CD14-positive monocyte (primary cell): ENCODE measurements around the gene SLC27A5. TPM values are rescaled to one million over a fixed set of nuclear protein-coding genes. Genes with fewer than 3 reads are reported as not detected.

Source experiments
- DNase-seq, 3 donors: peaks; one replicate each; pipeline ENCODE4 v3.0.0-alpha.2; 2011 to 2022
- H2AFZ ChIP-seq: 2 replicates; pipeline ENCODE4 v1.6.0; 2012; ENCODE audit warnings: mild to moderate bottlenecking, low read depth, low read length, inconsistent platforms; ENCODE audit not compliant: insufficient read depth, poor library complexity, severe bottlenecking
- H3K27ac ChIP-seq, 2 donors: 1 replicate in 1 of 2; 2 replicates in 1 of 2; pipeline ENCODE4 v1.5.1; 2012 to 2013; ENCODE audit warnings: low read length in 2 of 2, control low read depth in 1 of 2, inconsistent platforms in 1 of 2, low read depth in 1 of 2, mild to moderate bottlenecking in 1 of 2
- H3K27me3 ChIP-seq, 2 donors: one replicate each; pipeline versions ENCODE4 v1.6.0 to v1.6.1; 2011 to 2013; ENCODE audit warnings: low read length in 2 of 2; ENCODE audit not compliant: control insufficient read depth in 2 of 2, insufficient read depth in 2 of 2
- H3K36me3 ChIP-seq, 2 donors: replicated peaks in 1 of 2; 1 replicate in 1 of 2; 2 replicates in 1 of 2; pipeline versions ENCODE4 v1.5.1 to v1.6.1; 2012 to 2013; ENCODE audit warnings: low read length in 2 of 2, control low read depth in 1 of 2, inconsistent platforms in 1 of 2, mild to moderate bottlenecking in 1 of 2; ENCODE audit not compliant: insufficient read depth in 2 of 2, control insufficient read depth in 1 of 2
- H3K4me1 ChIP-seq, 2 donors: 1 replicate in 1 of 2; 2 replicates in 1 of 2; pipeline versions ENCODE4 v1.5.1 to v1.6.1; 2012 to 2013; ENCODE audit warnings: low read length in 2 of 2, control low read depth in 1 of 2, inconsistent platforms in 1 of 2, mild to moderate bottlenecking in 1 of 2, moderate library complexity in 1 of 2; ENCODE audit not compliant: insufficient read depth in 2 of 2, control insufficient read depth in 1 of 2
- H3K4me2 ChIP-seq: replicated peaks from 2 replicates; pipeline ENCODE3; 2012; ENCODE audit warnings: low read length, moderate library complexity, mild to moderate bottlenecking; ENCODE audit not compliant: poor library complexity, severe bottlenecking; ENCODE audit errors: extremely low read depth
- H3K4me3 ChIP-seq, 3 experiments: fragments of 200-600 bp in 1 of 3; sonication (generic) in 1 of 3; replicated peaks in 1 of 3; 1 replicate in 2 of 3; 2 replicates in 1 of 3; pipeline ENCODE4 v1.5.1; 2011 to 2013; ENCODE audit warnings: low read length in 3 of 3, mild to moderate bottlenecking in 3 of 3, control low read depth in 2 of 3, low read depth in 2 of 3, inconsistent platforms in 1 of 3, moderate library complexity in 1 of 3
- H3K79me2 ChIP-seq: 2 replicates; pipeline ENCODE4 v1.6.0; 2012; ENCODE audit warnings: mild to moderate bottlenecking, control low read depth, inconsistent platforms, low read length, moderate library complexity; ENCODE audit not compliant: insufficient read depth
- H3K9ac ChIP-seq: 2 replicates; pipeline ENCODE4 v1.6.0; 2017; ENCODE audit warnings: low read length, mild to moderate bottlenecking; ENCODE audit not compliant: insufficient read depth, poor library complexity, severe bottlenecking
- H3K9me3 ChIP-seq, 2 donors: replicated peaks in 1 of 2; 1 replicate in 1 of 2; 2 replicates in 1 of 2; pipeline versions ENCODE4 v1.5.1 to v1.6.1; 2012 to 2013; ENCODE audit warnings: low read length in 2 of 2, control low read depth in 1 of 2; ENCODE audit not compliant: control insufficient read depth in 1 of 2, insufficient read depth in 1 of 2
- H4K20me1 ChIP-seq: 2 replicates; pipeline ENCODE4 v1.6.0; 2012; ENCODE audit warnings: mild to moderate bottlenecking, low read length, control low read depth, moderate library complexity; ENCODE audit not compliant: insufficient read depth
- H3K27ac Mint-ChIP-seq, 7 donors: one replicate each; pipeline ENCODE4 v1.8.0; 2020; ENCODE audit warnings: mild to moderate bottlenecking in 7 of 7, mixed read lengths in 7 of 7, moderate library complexity in 6 of 7, inconsistent platforms in 2 of 7
- H3K27me3 Mint-ChIP-seq, 3 donors: one replicate each; pipeline ENCODE4 v1.8.0; 2021 to 2022; ENCODE audit warnings: low read depth in 3 of 3, mild to moderate bottlenecking in 3 of 3, mixed read lengths in 3 of 3, moderate library complexity in 3 of 3, inconsistent platforms in 1 of 3
- H3K36me3 Mint-ChIP-seq, 2 donors: one replicate each; pipeline ENCODE4 v1.8.0; 2020; ENCODE audit warnings: mixed read lengths in 2 of 2, inconsistent platforms in 1 of 2, mild to moderate bottlenecking in 1 of 2
- H3K4me1 Mint-ChIP-seq: one replicate; pipeline ENCODE4 v1.8.0; 2020; ENCODE audit warnings: mild to moderate bottlenecking, mixed read lengths
- H3K4me3 Mint-ChIP-seq, 2 donors: one replicate each; pipeline ENCODE4 v1.8.0; 2020; ENCODE audit warnings: mild to moderate bottlenecking in 2 of 2, mixed read lengths in 2 of 2, moderate library complexity in 1 of 2
- H3K9me3 Mint-ChIP-seq, 7 donors: one replicate each; pipeline ENCODE4 v1.8.0; 2020 to 2022; ENCODE audit warnings: mixed read lengths in 7 of 7, mild to moderate bottlenecking in 6 of 7, moderate library complexity in 6 of 7, inconsistent platforms in 2 of 7
- CTCF ChIP-seq: fragments of 200-600 bp; IDR thresholded peaks from one replicate; pipeline ENCODE4 v1.8.0; 2022; ENCODE audit warnings: antibody characterized with exemption, mild to moderate bottlenecking
- WGBS: methylation state at CpG from one replicate; pipeline ENCODE4 v1.1.5; 2013; ENCODE audit warnings: missing lambda C conversion rate; ENCODE audit not compliant: insufficient coverage; 5-methylcytosine and 5-hydroxymethylcytosine counted together
- intact Hi-C, 2 donors: fragments of 100-400 bp; cut with micrococcal nuclease; formaldehyde crosslinking; loops; one replicate each; pipeline versions ENCODE4 v1.15.0 to v1.15.1; 2023
- polyA plus RNA-seq, 3 donors: library from polyadenylated mRNA; depleted of rRNA in 1 of 3; unstranded in 2 of 3; stranded (reverse) in 1 of 3; fragments of 300-500 nt in 2 of 3; fragments of >200 nt in 1 of 3; fragmentation: Illumina TruSeq in 2 of 3; gene quantifications; 1 replicate in 2 of 3; 2 replicates in 1 of 3; pipeline ENCODE4 v1.2.3, GENCODE V29; 2012 to 2021

The SLC27A5 gene
- polyA plus RNA-seq, 3 donors: 1.5 to 2.9 (median 2.8) TPM

DNA sequence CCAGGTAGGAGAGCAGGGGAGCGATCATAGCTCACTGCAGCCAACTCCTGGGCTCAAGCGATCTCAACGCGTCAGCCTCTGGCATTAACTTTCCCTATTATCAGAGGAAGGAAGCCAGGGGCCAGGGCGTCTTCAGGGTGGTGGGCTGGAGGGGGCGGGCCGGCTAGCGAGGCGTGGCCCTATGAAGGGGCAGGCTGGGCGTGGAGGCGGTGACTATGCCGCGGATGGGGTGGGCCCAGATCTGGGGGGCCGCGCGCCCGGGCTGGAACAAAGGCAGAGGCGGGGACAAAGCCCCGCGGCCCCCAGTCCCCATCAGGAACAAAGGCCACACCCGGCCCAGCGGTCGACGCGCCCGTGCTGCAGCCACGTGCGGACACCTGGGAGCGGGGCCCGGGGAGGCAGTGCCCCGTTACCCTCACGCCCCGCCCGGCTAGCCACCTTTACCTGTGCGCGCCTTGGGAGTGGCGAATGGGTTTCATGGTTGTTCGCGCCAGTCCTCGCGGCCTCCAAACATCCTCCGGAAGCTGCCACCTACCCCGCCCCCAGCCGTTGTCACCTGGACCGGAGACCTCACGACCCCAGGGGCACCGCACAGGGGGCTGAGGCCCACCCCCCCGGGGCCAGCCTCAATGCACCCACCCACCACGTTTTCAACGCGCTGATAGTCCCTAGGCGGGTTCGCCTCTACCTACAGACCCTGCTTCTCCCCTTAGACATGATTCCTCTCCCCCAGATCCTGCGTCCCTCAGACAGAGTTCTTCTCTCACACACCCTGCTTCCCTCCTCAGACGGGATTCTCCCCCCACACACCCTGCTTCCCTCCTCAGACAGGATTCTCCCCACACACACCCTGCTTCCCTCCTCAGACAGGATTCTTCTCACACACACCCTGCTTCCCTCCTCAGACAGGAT, 26.7 kb upstream of the SLC27A5 start:
- Histone ChIP-seq H3K27me3 (peaks cover 8 to 25% of the 10 kb centered on the region in 2 donors), H3K9ac (peak overlapping the region; percentile 32), H3K4me2 (peak overlapping the region; percentile 68), H3K27ac (no peak overlapping the region), H3K4me3 (peak overlapping the region in 1 of 3 experiments; percentile 60), H2AFZ (peak overlapping the region; percentile 72), H3K9me3 (no peaks in the 10 kb centered on the region), H3K36me3 (no peaks in the 10 kb centered on the region), H4K20me1 (no peaks in the 10 kb centered on the region), H3K79me2 (no peaks in the 10 kb centered on the region), H3K4me1 (peaks cover 20 to 26% of the 10 kb centered on the region in 2 donors)
- WGBS: under 1% methylated on average over 50 of the region's 55 CpGs
- Mint-ChIP-seq H3K27me3 (peaks cover 22 to 38% (median 27%) of the 10 kb centered on the region in 3 donors), H3K4me1 (peaks cover 26% of the 10 kb centered on the region), H3K4me3 (peak overlapping the region; percentile 62 to 91), H3K27ac (no peak overlapping the region), H3K9me3 (peaks cover 0 to 7% (median 2%) of the 10 kb centered on the region in 7 donors), H3K36me3 (no peaks in the 10 kb centered on the region)
- no peak for TF ChIP-seq CTCF
- intact Hi-C loops: no loop called here
- no peak for DNase-seq

DNA sequence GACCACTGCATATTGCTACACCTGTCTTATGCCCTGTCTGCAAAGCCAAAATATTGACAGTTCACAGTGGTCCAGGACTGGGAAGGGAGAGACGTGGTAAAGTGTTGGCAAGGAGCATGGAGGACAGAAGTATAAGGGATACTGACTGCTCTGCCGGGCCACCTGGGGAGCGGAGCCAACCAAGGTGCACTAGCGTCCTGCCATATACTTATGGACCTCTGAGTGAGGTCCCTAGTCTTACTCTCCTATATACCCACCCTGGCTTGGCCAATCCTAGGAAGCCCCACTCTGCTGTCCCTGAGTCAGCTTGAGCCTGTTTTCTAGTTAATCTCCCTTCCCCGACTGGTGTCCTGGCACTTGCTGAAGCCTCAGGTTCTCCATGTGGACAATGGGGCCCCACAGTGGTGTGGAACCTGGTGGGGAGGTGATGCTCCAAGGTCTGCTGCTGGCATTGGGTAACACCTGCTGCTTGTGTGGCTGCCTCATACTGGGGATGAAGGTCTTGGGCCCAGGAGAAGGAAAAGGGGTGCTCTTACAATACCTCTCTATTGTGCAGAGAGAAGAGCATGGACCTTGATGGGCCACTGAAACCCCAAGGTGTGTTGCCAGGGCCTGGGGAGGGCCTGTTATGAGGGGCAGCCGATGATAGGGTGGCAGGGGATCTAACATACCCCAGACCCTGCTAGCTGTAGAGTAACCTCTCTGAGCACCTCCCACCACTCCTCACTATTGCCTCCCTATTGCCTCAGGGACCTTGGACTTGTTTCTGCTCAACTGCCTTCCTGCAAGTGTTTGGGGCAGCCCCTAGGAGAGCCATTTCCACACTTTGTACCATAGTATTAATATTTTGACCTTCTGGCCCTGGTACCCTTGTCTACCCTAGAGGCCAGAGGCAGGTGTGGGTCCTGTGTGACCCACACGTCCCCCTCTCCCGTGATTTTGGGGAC, 25.3 kb upstream of the SLC27A5 start:
- peak overlapping the region in 1 of 2 donors; percentile 91 for H3K4me3 Mint-ChIP-seq
- no peak for DNase-seq

More for the DNA sequence above, 25.3 kb upstream of the SLC27A5 start:
- Mint-ChIP-seq H3K4me1 (peaks cover 18% of the 10 kb centered on the region), H3K36me3 (no peaks in the 10 kb centered on the region), H3K9me3 (peaks cover 0 to 7% (median 2%) of the 10 kb centered on the region in 7 donors), H3K27me3 (peaks cover 24 to 39% (median 26%) of the 10 kb centered on the region in 3 donors), H3K27ac (peak overlapping the region in 1 of 7 donors; percentile 21)
- H3K4me3 ChIP-seq: no peak overlapping the region
- no peak overlapping the region for H3K27ac ChIP-seq
- peaks cover 15 to 21% of the 10 kb centered on the region in 2 donors for H3K4me1 ChIP-seq
- no peak overlapping the region for H3K9ac ChIP-seq
- H4K20me1 ChIP-seq: no peaks in the 10 kb centered on the region
- H3K4me2 ChIP-seq: no peak overlapping the region
- no peak for TF ChIP-seq CTCF
- peaks cover 8 to 25% of the 10 kb centered on the region in 2 donors for H3K27me3 ChIP-seq
- no peaks in the 10 kb centered on the region for H3K79me2 ChIP-seq
- H3K9me3 ChIP-seq: no peaks in the 10 kb centered on the region
- intact Hi-C loops: no loop called here
- no CpG with 5 or more reads among the region's 8 CpGs for WGBS
- H3K36me3 ChIP-seq: no peaks in the 10 kb centered on the region
- no peak overlapping the region for H2AFZ ChIP-seq
